CD4-positive, alpha-beta T cell treated with Interleukin-12 subunit alpha and Interleukin-12 subunit beta, for 1 hour (primary cell): ENCODE measurements around the gene RANBP3.
"Not testable (repeated sequence)": the region's sequence is repeated elsewhere in the genome, so short reads cannot be mapped to it uniquely, and the experiment has no call there.

Experiments
- DNase-seq: peaks from one replicate; pipeline ENCODE4 v3.0.0-alpha.2; 2020

The RANBP3 gene

GRCh38 chr19:6006896-6007295, 29.0 kb upstream of the RANBP3 start:
- no peak for DNase-seq

DNA sequence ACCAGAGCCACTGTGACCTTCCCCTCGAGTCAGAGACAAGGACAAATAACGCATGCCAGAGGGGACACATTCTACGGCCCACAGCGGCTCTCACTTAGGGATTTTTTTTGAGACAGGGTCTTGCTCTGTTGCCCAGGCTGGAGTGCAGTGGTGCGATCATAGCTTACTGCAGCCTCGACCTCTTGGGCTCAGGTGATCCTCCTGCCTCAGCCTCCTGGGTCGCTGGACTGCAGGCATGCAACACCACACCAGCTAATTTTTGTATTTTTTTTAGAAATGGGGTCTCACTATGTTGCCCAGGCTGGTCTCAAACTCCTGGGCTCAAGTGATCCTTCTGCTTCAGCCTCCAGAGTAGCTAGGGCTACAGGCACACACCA, 28.1 kb upstream of the RANBP3 start:
- not testable (repeated sequence) for DNase-seq

GRCh38 chr19:6005321-6006069, 27.6 kb upstream of the RANBP3 start:
- no peak for DNase-seq

DNA sequence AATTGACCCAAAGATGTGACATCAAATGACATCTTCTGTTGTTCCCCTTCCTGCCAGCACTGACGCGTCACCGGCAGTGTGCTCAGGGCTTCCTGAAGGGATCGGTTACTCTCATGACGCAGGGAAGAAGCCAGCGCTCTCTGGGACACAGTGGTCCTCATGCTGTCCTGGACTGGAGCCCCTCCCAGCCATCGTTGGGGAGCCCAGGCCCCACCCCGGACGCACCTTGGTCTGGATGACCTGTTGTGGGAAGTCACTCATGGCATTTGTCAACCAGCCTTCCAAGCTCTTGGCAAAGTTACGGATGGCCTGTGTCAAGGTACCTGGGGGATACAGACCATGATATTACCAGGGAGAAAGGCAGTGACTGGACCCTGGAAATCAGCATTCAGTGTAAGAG, 26.0 kb upstream of the RANBP3 start:
- no peak for DNase-seq

DNA sequence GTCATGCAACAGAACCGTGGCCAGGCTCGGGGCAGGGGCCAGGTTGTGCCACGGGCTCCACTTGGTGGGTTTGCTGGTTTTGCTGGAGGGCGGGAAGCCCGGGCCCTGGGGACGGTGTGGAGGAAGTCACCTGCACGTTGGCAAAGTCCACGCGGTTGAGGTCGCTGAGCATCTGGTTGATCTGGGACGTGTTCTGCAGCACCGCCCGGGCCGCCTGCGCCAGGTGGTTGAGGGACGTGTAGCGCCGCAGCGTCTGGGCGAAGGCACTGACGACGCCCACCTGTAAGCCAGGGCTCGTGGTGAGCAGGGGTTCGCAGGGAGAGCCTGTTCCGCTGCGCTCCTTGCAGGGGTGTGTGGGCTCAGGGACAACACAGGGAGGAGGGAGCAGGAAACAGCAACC, 24.7 kb upstream of the RANBP3 start:
- DNase-seq: no peak

DNA sequence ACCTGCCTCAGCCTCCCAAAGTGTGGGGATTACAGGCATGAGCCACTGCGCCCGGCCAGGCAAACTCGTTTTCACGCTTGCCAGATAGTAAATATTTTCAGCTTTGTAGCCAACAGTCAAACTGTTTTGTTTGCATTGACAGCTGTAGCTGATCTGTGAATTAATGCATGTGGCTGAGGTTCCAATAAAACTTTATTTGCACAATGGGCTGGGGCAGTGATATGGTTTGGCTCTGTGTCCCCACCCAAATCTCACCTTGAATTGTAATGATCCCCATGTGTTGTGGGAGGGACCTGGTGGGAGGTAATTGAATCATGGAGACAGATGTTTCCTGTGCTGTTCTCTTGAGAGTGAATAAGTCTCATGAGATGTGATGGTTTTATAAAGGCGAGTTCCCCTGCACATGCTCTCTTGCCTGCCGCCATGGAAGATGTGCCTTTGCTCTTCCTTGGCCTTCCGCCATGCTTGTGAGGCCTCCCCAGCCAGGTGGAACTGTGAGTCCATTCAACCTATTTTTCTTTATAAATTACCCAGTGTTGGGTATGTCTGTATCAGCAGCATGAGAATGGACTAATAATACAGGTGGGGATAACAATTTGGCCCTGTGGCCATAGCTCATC, 22.4 kb upstream of the RANBP3 start:
- DNase-seq: no peak

GRCh38 chr19:5999693-6000092, 21.8 kb upstream of the RANBP3 start:
- DNase-seq: no peak

DNA sequence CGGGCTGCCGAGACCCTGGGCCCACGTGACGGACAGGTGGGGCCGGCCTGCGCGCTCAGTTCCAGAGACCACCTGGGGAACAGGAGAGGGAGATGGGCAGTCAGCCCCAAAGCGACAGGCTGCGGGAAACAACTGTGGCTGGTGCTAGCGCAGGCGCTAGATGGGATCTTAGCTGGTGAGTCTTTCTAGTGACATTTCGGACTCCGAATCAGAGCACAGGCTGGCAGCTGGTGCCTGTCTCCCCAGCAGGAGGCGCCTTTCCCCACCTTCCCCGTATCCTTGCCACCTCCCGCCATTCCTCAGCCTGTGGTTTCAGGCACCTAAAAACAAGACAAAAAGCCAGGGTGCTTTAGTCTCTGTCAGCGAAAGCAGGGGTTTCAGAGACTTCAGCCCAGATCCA, 19.4 kb upstream of the RANBP3 start:
- DNase-seq: no peak

GRCh38 chr19:5996623-5997320, 18.8 kb upstream of the RANBP3 start:
- no peak for DNase-seq

DNA sequence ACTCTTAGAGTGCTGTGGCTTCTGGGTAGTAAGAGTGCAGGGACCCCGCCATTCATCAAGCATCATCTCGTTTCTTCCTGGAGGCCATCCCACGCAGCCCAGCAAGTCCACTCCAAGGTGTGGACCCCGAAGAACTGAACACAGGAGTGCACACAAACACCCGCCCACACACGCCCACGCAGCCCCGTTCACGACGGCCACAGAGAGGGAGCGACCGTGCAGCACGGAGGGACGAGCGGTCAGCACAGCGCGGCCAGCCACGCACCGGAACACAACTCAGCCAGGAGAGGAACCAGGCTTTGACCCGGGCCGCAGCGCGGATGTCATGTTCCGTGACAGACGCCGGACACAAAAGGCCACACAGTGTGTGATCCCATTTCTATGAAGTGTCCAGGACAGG, 18.2 kb upstream of the RANBP3 start:
- no peak for DNase-seq

DNA sequence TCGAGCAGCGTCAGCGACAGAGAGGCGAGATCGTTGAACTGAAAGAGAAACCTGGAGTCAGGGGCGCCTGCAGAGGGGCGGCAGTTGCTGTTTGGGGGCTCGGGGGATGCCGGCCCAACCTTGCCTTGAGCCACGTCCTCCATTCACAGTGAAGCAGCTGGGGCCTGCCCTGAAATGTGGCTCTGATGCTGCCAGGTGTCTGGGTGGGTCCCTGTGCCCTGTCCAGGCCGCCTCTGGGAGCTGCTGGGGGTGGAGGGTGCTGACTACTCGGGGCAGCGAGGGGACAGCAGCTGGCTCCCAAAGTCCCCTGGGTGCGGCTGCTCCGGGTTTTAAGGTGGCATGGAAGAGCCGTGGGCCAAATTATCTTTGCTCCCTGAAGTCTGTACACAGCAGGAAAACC, 17.7 kb upstream of the RANBP3 start:
- DNase-seq: no peak

DNA sequence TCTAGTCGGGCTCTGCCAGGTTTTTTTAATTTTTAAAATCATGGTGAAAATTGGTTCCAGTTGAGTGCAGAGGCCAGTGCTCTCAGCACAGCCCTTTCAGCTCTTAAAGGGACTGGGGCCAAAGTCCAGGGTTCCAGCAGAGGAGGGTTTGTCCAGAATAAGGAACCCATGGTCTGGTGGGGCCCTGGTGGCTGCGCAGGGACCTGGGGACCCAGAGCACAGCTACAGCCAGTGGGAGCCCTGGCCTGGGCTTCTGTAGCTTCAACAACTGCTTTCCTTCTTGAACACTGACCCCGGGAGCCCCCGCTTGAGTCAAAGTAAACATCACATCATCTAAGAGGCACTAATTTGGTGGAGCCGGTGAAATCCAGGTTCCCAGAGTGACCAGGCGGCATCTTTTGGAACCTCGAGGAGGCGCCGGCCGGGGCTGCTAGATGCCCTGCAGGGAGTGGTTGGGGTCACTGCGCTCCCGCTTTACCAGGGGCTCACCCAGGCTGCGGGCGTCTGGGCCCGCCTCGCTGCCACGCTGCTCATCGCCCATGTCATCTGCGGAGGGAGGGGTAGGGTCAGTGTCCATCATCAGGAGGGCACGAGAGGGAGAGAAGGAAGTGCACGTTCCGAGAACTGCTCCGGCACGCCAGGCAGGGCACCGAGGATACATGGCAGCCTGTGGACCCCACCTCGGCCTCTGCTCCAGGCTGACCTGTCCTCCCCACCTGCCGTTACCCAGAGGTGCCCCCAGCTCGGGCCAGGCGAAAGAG, 16.6 kb upstream of the RANBP3 start:
- no peak for DNase-seq

DNA sequence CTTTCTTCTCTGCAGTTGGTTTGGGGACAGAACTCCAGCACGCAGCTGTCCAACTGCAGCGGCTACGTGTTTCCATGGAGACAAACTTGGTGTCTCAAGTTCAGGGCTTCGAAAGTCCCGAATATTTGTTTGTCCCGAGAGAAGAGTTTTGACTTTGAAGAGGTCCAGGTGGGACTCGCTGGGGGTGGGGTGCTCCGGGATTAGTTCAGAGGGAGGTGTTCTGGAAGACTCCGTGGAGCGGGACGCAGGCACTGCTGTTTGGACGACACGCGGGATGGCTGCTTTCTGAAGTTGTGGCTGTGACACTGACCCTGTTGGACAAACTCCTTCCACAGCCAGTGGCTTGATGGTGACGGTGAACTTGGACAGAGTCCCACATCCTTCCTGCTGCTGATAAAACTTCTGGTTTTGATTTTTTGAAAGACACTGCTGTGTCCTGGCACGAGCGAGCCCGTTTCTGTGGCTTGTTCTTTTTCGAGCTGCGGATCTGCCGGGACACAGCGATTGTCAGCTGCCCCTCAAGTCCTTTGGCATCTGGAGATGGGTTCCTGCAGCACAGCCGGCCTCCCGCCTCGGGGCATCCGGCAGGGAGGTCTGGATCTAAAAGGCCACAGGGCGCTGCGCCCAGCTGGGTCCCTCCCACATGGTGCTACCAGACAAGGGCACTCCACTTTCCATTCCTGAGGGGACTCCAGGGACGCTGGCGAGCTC, 15.9 kb upstream of the RANBP3 start:
- DNase-seq: no peak

DNA sequence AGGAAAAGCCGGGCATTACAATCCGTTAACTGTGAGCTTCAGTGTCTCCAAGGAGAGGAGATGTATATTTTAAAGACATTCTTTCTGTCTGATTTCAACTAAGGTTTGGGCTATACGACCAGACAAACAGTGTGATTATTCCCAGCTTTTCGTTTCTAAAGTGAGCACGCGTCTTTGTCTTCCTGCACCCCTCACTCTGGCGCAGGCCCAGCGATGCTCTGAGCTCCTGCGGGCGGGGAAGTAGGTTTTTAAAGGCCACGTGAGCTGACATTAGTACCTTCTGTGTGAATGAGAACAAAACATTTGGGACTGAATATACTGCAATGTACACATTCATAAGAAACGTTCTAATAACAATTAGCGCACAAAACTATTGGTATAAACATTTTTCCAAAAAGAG, 15.3 kb upstream of the RANBP3 start:
- DNase-seq: no peak

GRCh38 chr19:5992756-5993155, 14.8 kb upstream of the RANBP3 start:
- DNase-seq: no peak

DNA sequence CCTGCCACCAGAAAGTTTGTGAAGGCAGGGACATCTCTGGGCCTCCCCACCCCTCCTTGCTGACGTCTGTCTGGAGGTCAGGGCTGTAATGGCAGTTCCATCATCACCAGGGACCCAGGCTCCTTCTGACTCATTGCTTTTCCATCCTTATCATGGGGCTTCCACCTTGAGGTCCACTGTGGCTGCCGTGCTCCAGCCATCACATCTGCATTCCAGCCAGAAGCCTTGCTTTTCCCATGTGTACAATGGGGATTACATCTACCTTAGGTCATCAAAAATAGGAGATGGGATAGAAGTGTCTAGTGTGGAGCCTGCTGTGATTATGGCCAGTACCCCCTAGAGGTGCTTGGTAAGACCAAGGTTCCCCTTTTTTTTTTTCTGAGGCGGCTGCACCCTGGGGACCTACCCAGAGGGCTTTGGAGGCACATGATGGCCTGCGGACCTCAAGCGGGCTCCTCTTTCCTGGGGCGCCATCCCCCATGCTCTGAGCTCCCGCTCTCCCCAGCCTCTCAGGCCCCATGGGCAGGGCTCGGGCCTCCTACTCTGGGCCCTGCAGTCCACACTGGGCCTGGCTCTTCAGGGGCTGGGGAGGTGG, 13.4 kb upstream of the RANBP3 start:
- no peak for DNase-seq

- DNase-seq: no peak
These were observed 12.4 kb upstream of the RANBP3 start for GRCh38 chr19:5990289-5990797.

DNA sequence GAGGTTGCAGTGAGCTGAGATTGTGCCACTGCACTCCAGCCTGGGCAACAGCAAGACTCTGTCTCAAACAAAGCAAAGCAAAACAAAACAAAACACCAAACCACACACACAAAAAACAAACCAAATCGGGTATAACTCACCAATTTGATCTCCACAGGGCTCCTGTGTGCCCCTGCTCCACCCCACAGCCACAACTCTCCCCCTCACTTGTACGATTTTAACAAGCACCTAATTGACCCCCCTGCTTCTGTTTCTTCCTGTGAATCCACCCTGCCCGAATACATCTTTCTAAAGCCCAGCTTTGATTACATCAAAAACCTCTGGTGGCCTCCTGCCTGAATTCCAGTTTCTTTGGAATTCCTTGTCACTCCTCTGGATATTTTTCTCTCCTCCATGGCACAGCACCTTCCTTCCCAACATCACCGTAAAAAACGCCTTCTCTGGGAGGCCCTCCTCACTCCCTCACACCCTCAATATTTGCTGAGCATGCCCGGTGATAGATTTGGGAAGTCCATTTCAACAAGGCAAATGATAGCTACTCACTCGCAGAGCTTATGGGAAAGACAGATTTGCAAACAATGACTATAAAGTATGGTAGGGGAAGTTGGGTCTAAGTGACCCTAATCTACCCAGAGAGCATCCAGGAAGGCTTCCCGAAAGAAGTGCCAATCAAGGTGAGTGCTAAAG, 11.6 kb upstream of the RANBP3 start:
- DNase-seq: no peak

- no peak for DNase-seq
These were observed 10.8 kb upstream of the RANBP3 start for GRCh38 chr19:5988517-5989387.

DNA sequence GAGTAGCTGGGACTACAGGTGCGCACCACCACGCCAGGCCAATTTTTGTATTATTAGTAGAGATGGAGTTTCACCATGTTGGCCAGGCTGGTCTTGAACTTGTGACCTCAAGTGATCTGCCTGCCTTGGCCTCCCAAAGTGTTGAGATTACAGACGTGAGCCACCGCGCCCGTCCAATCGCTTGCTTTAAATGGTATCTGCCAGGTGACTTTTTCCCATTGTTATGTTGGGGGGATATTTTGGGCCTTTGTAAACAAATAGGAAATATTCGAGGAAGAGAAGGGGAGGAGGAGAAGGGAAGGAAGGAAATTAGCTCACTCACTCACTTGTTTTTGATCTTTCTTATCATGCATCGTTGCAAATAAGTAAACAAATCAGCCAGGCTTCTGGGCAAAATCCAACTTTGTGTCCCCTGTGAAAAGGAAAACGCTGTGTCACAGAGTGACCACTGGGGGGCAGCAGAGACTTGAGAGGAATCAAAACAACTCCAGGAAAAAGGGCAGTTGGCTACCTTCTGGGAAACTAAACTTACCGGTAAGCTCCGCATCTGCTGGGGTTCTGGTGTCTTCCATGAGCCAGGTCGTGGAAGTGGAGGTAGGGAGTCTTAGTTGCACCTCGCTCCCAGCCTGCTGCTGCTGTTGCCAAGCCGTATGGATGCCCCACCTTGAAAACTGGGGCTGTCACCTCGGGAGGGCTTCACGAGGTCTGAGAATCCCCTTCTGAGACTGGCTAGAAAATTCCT, 9.3 kb upstream of the RANBP3 start:
- peak; percentile 75 for DNase-seq
